VCaP (cell line): ENCODE measurements around the gene SP2.

Experiments used
- H3K27ac ChIP-seq: fragments of 450-650 bp; 2 replicates; pipeline ENCODE4 v1.5.1; 2017
- TF ChIP-seq, protein P1 (sequence below): fragments of 450-650 bp; conservative IDR thresholded peaks from 2 replicates; pipeline ENCODE4 v1.5.1; 2017; ENCODE audit warnings: mild to moderate bottlenecking, moderate library complexity

Gene SP2

DNA sequence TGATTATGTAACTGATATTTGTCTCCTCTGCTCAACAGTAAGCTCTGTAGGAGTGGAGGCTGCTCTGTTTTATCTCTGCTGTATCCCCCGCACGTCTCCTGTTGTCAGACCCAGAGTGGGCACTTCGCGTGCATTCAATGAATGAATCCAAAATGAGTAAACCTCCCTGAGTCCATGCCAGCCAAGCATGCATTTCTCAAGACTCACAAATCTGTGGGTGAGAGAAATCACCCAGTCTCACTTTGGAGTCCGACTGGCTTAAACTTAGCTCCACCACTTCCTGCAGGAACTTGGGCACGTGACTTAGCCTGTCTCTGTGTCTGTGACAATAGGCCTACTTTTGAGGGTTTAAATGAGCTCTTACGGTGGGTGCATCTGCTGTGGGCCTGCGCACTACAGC, 49.0 kb downstream of the SP2 start:
- TF ChIP-seq, protein P1, sequence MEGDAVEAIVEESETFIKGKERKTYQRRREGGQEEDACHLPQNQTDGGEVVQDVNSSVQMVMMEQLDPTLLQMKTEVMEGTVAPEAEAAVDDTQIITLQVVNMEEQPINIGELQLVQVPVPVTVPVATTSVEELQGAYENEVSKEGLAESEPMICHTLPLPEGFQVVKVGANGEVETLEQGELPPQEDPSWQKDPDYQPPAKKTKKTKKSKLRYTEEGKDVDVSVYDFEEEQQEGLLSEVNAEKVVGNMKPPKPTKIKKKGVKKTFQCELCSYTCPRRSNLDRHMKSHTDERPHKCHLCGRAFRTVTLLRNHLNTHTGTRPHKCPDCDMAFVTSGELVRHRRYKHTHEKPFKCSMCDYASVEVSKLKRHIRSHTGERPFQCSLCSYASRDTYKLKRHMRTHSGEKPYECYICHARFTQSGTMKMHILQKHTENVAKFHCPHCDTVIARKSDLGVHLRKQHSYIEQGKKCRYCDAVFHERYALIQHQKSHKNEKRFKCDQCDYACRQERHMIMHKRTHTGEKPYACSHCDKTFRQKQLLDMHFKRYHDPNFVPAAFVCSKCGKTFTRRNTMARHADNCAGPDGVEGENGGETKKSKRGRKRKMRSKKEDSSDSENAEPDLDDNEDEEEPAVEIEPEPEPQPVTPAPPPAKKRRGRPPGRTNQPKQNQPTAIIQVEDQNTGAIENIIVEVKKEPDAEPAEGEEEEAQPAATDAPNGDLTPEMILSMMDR: no peak
- H3K27ac ChIP-seq: no peak overlapping the region

DNA sequence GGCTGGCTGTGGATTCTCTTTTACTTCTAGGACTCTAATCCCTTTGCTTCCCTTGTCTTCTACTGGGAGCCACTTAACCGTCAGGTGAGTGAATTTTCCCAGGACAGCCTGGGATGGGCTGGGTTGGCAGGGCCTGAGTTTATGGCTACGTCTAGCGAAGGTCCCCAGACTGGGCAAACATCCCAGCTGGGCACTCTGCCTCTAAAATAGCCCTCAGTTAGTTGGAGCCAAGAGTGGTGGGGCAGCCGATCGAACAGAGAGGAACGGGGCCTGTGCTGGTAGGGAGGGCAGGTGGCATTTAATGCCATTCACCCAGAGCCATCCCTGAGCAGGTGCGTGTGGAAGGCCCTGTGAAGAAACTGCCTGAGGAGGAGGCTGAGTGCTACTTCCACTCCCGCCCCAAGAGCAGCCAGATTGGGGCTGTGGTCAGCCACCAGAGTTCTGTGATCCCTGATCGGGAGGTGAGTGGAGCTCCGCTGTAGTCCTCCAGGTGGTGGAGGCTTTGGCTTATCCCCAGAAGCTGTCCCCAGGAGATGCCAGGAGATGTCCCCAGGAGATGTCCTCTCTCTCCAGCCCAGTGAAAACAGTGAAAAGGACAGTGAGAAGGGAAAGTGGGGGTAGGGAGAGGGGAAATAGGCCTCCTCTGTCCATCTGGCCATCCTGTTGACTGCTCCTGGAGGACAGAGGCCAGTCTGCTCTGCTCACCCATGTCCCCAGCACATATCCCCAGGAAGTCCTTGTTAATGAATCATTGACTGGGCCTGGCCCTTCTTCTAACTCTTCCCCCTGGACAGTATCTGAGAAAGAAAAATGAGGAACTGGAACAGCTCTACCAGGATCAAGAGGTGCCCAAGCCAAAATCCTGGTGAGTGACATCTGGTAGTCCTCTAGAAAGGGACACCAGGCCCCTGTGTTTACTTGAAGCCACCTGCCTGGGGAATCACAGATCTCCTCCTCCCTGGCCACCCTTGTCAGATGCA, 49.8 kb downstream of the SP2 start:
- TF ChIP-seq, protein P1: no peak
- peak overlapping the region; percentile 91 for H3K27ac ChIP-seq

DNA sequence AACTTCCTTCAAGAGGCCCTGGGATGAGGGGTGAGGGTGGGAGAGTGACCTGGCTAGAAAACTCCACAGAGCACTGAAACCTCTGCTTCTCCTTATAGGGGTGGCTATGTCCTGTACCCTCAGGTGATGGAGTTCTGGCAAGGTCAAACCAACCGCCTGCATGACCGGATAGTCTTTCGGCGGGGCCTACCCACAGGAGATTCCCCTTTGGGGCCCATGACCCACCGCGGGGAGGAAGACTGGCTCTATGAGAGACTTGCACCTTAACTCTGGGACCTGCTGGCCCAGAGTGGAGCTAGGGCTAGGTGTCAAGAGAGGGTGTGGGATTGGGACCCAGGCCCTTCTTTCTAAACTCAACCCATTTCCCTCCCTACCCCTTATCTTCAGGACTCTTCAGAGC, 50.5 kb downstream of the SP2 start:
- TF ChIP-seq, protein P1: no peak
- peak overlapping the region; percentile 91 for H3K27ac ChIP-seq

DNA sequence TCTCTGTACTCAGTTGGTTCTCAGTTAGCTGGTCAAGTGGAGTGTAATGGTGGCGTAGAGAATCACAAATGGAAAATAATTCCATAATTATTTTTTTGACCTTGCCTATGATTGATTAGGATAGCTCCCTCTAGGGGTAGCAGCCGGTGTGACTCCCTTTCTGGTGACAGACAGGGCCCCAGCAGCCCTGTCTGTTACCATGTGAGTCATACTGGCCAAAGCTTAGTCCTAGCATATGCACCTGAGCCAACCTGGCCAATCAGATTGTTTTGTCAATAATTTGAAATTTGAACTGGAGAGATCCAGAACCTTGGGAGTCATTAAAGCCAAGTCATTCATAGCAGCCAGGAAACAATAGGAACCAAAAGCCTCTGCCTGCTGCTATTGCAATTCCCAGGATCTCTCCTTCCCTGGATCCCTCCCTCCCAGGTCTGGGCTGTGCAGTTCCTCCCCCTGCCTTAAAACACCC, 50.9 kb downstream of the SP2 start:
- peak overlapping the region; percentile 91 for H3K27ac ChIP-seq
- TF ChIP-seq, protein P1: peak; percentile 92

DNA sequence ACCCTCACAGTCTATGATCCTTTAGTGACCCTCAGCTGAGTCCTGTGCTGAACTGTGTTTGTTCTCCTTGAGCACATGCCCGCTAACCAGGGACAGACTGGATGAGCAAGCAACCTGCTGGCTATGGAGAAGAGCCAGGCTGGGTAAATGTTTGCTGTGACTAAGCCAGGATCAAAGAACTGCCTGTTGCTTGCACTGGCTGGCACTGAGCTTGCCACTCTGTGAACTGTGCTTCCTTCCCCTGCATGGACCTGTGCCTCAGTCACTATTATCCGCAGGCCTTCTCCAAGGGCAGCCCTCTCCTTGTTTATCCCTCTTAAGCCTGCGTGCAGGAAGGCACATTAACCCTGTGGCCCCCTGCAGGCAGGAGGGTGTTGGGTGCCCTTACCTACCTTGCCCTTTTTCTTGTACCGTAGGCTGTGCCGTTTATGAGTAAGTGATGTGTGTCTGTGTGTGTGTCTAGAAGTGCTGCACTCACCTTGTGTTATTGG, 52.7 kb downstream of the SP2 start:
- peak overlapping the region; percentile 91 for H3K27ac ChIP-seq
- TF ChIP-seq, protein P1: no peak

DNA sequence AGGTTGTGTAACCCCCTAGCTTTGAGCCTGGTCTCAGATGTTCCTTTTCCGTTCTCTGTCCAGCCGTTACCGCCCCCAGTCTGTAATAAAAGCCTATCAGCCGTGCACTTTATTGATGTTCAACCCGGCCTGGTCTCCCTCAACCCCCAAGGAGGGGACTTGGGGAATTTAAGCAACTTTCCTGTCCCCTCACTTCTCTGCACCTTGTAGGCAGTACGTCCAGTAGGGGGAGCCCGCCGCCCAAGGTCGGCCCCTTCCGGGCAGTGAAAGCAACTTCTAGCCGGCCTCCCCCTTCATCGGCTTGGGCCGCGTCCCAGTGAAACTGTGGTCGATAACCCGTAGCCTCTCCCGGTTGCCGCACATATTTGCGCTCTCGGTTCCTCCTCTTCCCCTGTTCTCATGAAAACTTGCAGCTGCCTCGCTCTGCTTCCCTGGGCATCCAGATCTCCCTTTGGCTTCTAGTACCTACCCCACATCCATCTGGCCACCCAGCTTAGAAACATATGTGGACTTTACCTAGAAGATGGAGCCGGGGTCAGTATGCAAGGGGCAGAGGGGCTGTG, 53.2 kb downstream of the SP2 start:
- peak overlapping the region; percentile 91 for H3K27ac ChIP-seq

DNA sequence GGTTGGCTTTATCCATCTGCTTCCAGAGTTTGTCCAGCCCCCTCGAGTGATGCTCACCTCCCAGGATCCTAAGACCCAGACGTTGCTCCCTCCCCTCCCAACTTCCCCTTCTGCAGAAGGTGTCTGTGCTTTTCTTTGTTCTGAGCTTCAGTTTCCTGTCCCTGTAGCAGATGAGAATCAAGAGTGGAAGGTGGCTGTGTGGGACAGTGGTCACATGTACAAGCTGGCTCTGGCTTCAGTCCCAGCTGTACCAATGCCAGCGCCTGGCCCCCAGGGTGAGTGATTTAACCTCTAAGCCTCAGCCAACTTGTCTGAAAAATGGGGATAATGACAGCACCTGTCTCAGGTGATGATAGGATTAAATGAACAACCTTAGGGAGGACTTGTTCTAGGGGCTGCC, 53.9 kb downstream of the SP2 start:
- TF ChIP-seq, protein P1: no peak
- H3K27ac ChIP-seq: peak overlapping the region; percentile 91

More for the DNA sequence above, 53.2 kb downstream of the SP2 start:
- TF ChIP-seq, protein P1: peak; percentile 97
